KOPT-K1 (cell line): ENCODE measurements around the gene TCTN2.
A peak's percentile ranks its signal among the peaks of the same experiment; 100 is the strongest.

ENCODE experiments used
- H3K27ac ChIP-seq: fragments of 200-600 bp; sonication (generic); 2 replicates; pipeline ENCODE4 v1.5.1; 2016; ENCODE audit warnings: antibody characterized with exemption, mild to moderate bottlenecking, low read depth, low read length; ENCODE audit not compliant: poor library complexity, severe bottlenecking
- H3K36me3 ChIP-seq: fragments of 200-600 bp; sonication (generic); 2 replicates; pipeline ENCODE4 v1.5.1; 2017; ENCODE audit warnings: antibody characterized with exemption, mild to moderate bottlenecking, low read length, moderate library complexity; ENCODE audit not compliant: insufficient read depth
- H3K9me3 ChIP-seq: fragments of 200-600 bp; sonication (generic); 2 replicates; pipeline ENCODE4 v1.5.1; 2017; ENCODE audit warnings: antibody characterized with exemption, low read length, mild to moderate bottlenecking; ENCODE audit not compliant: insufficient read depth, poor library complexity, severe bottlenecking

TCTN2 gene

GRCh38 chr12:123671876-123672275 lies 963 bp downstream of the TCTN2 start:
- Histone ChIP-seq H3K36me3 (no peaks in the 10 kb centered on the region), H3K9me3 (no peaks in the 10 kb centered on the region), H3K27ac (no peak overlapping the region)

GRCh38 chr12:123675436-123675835 lies 4.5 kb downstream of the TCTN2 start:
- Histone ChIP-seq H3K36me3 (no peaks in the 10 kb centered on the region), H3K9me3 (no peaks in the 10 kb centered on the region), H3K27ac (no peak overlapping the region)

DNA sequence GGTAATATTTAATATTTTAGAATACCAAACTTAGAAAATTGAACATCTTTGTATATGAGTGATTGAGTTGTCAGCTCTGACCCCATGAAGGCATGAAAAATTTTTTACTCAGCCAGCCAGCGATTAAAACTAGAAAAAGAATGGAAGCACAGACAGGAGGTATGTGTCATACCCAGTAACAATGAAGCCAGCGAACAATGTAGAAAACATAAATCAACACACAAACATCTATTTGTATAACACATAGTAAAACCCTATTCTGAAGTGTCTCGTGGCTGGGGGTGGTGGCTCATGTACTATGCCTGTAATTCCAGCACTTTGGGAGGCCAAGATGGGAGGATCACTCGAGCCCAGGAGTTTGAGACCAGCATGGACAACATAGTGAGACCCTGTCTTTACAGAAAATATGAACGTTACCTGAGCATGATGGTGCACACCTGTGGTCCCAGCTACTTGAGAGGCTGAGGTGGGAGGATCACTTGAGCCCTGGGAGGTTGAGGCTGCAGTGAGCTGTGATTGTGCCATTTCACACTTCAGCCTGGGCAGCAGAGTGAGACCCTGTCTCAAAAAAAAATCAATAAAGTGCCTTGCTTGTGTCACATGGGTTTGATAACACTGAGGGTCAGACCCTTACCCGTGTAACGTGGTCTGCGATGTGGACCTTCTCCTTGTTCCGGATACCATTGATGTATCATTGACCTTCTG lies 5.9 kb downstream of the TCTN2 start:
- Histone ChIP-seq H3K36me3 (no peaks in the 10 kb centered on the region), H3K9me3 (no peaks in the 10 kb centered on the region), H3K27ac (no peak overlapping the region)

- no peak overlapping the region for H3K27ac ChIP-seq
- H3K9me3 ChIP-seq, result no peaks in the 10 kb centered on the region
- no peaks in the 10 kb centered on the region for H3K36me3 ChIP-seq
These were observed 8.1 kb downstream of the TCTN2 start for GRCh38 chr12:123678981-123679380.

DNA sequence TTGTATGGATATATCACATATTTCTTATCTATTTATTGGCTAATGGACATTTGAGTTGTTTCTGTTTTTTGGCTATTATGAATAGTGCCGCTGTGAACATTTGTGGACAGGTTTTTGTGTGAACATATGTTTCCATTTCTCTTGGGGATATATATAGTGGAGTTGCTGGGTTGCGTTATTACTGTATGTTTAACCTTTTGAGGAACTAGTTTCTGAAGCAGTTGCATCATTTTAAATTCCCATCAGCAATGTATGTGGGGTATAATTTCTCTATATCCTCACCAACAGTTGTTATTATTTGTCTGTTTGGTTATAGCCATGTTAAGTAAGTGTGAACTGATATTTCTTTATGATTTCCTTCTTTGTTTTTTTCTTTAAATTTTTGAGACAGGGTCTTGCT lies 10.7 kb downstream of the TCTN2 start:
- no peaks in the 10 kb centered on the region for H3K9me3 ChIP-seq
- no peaks in the 10 kb centered on the region for H3K36me3 ChIP-seq
- no peak overlapping the region for H3K27ac ChIP-seq

GRCh38 chr12:123683964-123684363 lies 13.1 kb downstream of the TCTN2 start:
- Histone ChIP-seq H3K9me3 (no peaks in the 10 kb centered on the region), H3K36me3 (no peaks in the 10 kb centered on the region), H3K27ac (no peak overlapping the region)

GRCh38 chr12:123686636-123687190 lies 15.8 kb downstream of the TCTN2 start:
- Histone ChIP-seq H3K27ac (no peak overlapping the region), H3K36me3 (no peaks in the 10 kb centered on the region), H3K9me3 (no peaks in the 10 kb centered on the region)

DNA sequence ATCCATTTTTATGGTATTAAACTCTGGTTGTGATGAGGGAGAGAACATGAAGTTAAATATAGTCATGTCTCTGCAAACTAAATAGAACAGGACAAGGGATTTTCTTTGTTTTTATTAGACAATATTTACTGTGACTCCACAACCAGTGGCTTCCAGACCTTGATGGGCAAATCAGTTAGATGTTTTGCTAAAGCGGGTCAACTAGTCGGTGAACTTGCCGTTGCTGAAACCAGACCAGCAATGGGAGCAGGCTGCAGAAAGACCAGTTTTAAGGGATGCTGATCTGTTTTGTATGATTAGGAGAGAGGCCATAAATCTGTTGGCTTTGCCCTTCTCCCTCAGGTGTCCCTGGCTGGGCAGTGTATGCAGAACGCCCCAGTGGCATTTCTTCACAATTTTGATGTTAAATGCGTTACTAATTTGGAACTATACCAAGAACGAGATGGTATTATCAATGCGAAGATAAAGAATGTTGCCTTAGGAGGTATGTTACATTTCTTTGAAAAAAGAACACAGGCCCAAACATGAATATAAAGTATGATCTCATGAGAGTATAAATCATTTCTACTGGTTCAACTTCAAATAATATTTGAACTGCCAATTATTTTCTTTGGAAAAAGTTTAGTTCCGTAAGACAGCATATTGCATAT lies 19.4 kb downstream of the TCTN2 start:
- no peak overlapping the region for H3K27ac ChIP-seq
- no peaks in the 10 kb centered on the region for H3K9me3 ChIP-seq
- H3K36me3 ChIP-seq, result no peaks in the 10 kb centered on the region

- Histone ChIP-seq H3K27ac (no peak overlapping the region), H3K36me3 (no peaks in the 10 kb centered on the region), H3K9me3 (no peaks in the 10 kb centered on the region)
These were observed 25.3 kb downstream of the TCTN2 start for GRCh38 chr12:123696207-123696606.

GRCh38 chr12:123696646-123697045 lies 25.7 kb downstream of the TCTN2 start:
- no peaks in the 10 kb centered on the region for H3K9me3 ChIP-seq
- no peaks in the 10 kb centered on the region for H3K36me3 ChIP-seq
- H3K27ac ChIP-seq, result no peak overlapping the region

DNA sequence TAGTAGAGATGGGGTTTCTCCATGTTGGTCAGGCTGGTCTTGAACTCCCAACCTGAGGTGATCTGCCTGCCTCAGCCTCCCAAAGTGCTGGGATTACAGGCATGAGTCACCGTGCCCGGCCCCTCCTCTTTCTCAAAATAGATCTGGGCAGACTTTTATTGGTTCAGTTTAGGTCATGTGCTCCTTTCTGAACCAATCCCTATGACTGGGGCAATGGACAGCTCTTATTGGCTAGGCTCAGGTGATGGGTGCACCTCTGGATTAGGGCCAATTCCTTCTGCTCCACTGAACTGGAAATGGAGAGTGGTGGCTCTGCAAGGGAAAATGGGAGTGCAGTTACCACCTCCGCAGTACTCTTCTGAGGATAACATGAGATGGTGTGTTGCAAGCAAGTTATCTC lies 35.0 kb downstream of the TCTN2 start:
- H3K36me3 ChIP-seq, result no peaks in the 10 kb centered on the region
- no peak overlapping the region for H3K27ac ChIP-seq
- no peaks in the 10 kb centered on the region for H3K9me3 ChIP-seq

DNA sequence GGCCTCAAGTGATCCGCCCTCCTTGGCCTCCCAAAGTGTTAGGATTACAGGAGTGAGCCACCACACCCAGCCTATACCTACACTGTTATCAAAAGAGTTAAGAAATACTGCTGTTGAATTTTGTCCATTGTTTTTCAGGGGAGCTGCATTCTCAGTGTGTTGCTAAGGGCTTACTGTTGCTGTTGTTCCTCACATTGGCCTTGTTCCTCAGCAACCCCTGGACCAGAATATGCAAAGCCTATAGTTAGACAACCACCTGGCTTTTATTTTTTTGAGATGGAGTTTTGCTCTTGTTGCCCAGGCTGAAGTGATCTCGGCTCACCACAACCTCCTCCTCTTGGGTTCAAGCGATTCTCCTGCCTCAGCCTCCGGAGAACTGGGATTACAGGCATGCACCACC lies 36.6 kb downstream of the TCTN2 start:
- no peaks in the 10 kb centered on the region for H3K36me3 ChIP-seq
- H3K9me3 ChIP-seq, result no peaks in the 10 kb centered on the region

DNA sequence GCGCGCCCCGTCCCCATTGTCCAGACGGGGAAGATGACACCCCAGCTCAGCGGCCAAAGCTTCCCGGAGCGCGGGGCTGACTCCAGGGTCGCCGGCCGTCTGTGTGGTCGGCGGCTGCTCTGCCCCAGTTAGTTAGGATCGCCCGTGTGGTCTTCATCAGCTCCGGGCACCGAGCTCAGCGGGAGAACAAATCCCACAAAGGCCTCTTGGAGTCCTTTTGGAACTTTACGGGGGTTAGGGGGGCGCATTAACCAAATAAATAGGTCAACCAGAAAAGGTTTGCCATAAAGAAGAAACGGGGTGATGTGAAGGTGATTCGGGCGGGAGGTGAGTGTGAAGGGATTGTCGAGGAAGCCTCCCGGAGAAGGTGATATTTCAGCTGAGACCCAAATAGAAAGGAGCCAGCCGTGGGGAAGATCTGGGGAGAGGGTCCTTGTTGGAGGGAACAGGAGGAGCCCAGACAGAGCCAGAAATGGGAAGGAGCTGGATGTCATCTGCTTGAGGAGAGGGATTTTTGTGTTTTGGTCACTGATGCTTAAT lies 41.9 kb downstream of the TCTN2 start:
- H3K36me3 ChIP-seq, result peaks cover 9% of the 10 kb centered on the region; the same call in 1 of the 2 replicates
- H3K27ac ChIP-seq, result peak overlapping the region; percentile 87
- no peaks in the 10 kb centered on the region for H3K9me3 ChIP-seq

More for the DNA sequence above, 36.6 kb downstream of the TCTN2 start:
- no peak overlapping the region for H3K27ac ChIP-seq

- Histone ChIP-seq H3K27ac (peak overlapping the region; percentile 87), H3K9me3 (no peaks in the 10 kb centered on the region), H3K36me3 (peaks cover 13% of the 10 kb centered on the region)
These were observed 42.5 kb downstream of the TCTN2 start for GRCh38 chr12:123713398-123713797.

DNA sequence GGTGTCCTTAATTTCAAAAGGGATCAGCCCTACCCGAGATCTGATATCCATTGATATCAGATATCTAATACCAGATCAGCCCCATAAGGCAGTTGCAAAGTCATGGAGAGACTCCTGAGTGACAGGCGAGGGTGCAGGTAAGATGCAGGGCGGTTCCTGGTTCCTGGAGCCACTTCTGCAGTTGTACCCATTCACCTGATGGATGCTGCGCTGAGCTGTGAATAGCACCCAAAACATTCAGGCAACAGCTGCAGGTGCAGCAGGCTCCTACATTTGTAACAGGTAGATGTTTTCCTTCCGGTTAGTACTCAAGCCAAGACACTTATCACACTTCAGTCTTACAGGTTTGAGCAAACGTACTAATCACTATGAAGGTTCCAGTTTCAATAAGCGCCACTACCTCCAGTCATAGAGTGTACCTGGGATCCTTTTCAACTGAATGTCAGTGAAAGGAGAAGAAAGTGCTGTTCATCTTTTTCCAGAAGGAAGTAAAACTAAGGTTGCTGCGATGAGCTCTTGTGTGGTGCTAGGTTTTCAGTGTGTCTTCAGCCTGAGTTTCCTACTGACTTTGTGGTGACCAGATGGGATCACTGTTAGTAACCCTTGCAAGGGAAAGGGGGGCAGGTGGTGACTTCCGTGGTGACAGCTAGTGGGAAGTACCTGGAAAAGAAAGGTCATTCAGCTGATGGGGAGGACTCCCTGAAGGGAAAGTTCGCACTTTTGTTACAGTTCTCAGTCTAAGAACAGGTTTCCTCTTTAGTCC lies 43.1 kb downstream of the TCTN2 start:
- no peaks in the 10 kb centered on the region for H3K9me3 ChIP-seq
- H3K36me3 ChIP-seq, result peaks cover 19% of the 10 kb centered on the region
- no peak overlapping the region for H3K27ac ChIP-seq
